ENCODE results near the gene JPH4.

The JPH4 gene

DNA sequence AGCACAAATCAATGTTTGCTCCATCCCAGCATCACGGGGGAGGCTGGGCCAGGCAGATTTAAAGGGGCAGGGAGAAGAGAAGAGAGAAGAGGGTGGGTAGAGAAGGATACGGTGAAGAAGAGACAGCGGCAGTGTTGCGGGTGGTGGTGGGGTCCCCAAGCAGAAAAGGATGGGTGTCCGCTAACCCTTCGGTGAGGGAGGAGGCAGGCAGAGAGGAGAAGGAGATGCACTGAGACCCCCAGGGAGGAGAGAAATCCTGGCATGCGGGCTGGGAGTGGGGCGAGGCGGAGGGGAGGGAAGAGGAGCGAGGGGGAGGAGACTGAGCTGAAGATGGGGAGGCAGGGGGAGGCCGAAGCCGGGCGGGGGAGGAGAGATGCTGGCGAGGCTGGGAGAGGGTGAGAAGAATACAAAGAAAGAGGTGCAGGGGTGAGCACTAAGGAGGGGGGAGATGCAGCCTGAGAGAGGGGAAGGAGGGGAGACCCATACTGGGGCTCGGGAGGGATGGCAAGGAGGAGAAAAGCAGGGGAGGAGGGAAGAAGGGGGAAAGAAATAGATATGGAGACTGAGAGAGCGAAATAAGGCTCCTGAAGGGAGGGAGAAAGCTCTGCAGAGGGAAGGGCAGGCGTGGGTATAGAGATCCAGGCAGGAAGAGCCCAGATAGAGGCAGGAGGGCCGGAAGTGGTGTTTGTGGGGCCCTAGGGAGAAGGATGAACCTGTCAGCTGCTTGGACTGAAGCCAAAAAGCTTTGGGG is at the start of gene JPH4:
TSS of gene JPH4 (minus strand) at position 231 of the 751 bp plus-strand sequence. CDS start 1,337 bp downstream, outside the sequence.
- no peak within 1 kb of the TSS for H3K4me3 ChIP-seq (replicated peaks; ENCODE audit: low read depth, low read length)
- DNase-seq (ENCODE audit: low read depth): no peak
- TF ChIP-seq, protein P1, sequence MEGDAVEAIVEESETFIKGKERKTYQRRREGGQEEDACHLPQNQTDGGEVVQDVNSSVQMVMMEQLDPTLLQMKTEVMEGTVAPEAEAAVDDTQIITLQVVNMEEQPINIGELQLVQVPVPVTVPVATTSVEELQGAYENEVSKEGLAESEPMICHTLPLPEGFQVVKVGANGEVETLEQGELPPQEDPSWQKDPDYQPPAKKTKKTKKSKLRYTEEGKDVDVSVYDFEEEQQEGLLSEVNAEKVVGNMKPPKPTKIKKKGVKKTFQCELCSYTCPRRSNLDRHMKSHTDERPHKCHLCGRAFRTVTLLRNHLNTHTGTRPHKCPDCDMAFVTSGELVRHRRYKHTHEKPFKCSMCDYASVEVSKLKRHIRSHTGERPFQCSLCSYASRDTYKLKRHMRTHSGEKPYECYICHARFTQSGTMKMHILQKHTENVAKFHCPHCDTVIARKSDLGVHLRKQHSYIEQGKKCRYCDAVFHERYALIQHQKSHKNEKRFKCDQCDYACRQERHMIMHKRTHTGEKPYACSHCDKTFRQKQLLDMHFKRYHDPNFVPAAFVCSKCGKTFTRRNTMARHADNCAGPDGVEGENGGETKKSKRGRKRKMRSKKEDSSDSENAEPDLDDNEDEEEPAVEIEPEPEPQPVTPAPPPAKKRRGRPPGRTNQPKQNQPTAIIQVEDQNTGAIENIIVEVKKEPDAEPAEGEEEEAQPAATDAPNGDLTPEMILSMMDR (IDR thresholded peaks at IDR 0.05; ENCODE audit: low read length, missing control alignments): no peak

DNA sequence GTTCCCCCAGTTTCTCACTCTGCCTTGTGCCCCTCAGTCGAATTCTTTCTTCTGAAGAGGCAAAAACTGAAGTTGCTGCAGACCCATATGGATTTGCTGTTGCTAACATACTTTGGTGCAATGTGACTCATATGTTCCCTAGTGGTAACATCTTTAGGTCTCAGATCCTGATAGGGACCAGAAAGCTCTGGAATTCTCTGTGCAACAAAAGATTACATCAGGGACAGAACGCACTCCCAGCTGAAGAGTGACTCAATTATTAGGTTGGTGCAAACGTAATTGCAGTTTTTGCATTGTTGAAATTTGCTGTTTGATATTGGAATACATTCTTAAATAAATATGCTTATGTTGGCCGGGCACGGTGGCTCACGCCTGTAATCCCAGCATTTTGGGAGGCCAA is 49.4 kb upstream of the JPH4 start:
- TF ChIP-seq, protein P1 (IDR thresholded peaks at IDR 0.05; ENCODE audit: low read length, missing control alignments): no peak
- DNase-seq (ENCODE audit: low read depth): no peak

DNA sequence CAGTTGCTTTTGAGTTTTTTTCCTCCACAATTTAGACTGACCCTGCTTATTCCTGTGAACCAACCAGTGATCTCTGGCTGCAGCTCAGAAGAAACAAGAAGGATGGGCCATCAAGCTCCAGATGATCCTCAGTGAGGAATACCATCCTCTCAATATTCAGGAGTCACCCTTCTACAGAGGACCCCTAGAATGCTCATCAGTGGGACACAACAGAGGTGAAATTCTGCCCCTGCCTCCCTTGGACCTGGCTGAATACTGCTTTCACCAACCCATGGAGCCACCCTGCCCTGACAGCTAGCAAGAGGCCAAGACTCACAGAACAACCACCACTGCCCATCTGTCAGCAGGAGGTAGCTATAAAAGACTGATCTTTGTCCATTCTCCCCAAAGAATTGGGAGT is 48.4 kb upstream of the JPH4 start:
- TF ChIP-seq, protein P1 (IDR thresholded peaks at IDR 0.05; ENCODE audit: low read length, missing control alignments): no peak
- H3K4me3 ChIP-seq (replicated peaks; ENCODE audit: low read depth, low read length): no peak overlapping the region
- no peak for DNase-seq (ENCODE audit: low read depth)

More for the DNA sequence above, 49.4 kb upstream of the JPH4 start:
- no peak overlapping the region for H3K4me3 ChIP-seq (replicated peaks; ENCODE audit: low read depth, low read length)

DNA sequence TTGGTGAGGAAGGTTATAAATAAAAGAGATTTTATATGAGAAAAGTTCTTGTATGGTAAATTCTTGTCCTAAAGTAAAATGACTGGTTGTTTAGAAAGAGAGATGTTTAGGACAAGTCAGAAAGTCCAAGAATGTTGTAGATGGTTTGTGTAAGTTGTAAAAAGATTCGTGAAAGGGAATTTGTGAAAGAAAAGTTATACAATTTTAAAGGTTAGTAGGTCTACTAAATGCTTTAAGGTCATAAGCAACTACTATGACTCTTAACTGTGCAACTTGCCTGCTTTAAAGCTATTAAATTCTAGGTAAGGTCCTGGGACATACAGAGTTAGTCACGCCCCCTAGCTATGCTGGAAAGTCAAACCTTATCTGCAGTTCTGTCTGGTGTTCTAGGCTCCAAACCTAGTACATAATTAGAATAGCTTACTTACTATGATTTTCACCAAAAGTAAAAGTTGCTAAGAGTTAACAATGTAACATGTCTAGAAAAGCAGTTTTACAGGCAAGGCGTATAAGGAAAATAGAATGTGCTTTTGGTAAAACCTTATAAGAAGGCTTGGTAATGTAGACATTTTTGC is 46.3 kb upstream of the JPH4 start:
- TF ChIP-seq, protein P1 (IDR thresholded peaks at IDR 0.05; ENCODE audit: low read length, missing control alignments): no peak
- no peak for DNase-seq (ENCODE audit: low read depth)
- no peak overlapping the region for H3K4me3 ChIP-seq (replicated peaks; ENCODE audit: low read depth, low read length)

DNA sequence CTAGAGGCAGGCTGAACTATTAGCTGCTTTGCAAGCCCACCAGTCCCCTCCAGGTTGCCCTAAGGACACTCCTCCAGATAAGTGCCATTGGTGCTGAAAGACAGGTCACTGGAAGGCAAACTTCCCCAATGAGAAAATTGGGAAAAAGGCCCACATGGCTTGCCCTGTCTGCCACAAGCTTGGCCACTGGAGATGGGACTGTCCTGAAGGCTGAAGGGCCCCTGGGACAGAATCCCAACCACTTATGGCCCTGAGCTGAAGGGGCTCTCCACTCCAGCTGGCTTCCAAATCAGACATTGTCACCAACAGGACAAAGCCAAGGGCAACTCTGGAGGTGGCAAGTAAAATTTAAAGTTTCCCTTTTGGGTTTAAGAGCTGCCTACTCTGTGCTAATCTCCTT is 45.4 kb upstream of the JPH4 start:
- TF ChIP-seq, protein P1 (IDR thresholded peaks at IDR 0.05; ENCODE audit: low read length, missing control alignments): no peak
- no peak overlapping the region for H3K4me3 ChIP-seq (replicated peaks; ENCODE audit: low read depth, low read length)
- DNase-seq (ENCODE audit: low read depth): no peak

DNA sequence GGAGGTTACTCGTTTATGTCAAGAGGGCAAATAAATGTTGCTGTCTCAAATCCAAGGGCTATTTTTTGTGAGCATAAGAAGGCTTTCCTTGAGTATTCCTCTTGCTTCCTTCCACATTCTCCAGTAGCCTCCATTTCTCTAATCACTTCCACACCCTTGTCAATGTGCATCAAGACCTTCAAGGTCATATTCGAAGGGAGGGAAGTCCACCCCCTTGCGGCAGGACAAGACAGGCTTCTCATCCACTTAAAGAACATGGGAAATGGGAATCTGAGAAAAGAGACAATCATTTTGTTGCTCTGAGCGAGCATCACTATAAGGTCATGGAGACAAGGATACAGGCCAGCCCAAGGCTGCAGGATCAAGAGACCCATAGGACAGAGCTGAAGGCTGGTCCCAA is 44.4 kb upstream of the JPH4 start:
- no peak for DNase-seq (ENCODE audit: low read depth)
- TF ChIP-seq, protein P1 (IDR thresholded peaks at IDR 0.05; ENCODE audit: low read length, missing control alignments): no peak
- H3K4me3 ChIP-seq (replicated peaks; ENCODE audit: low read depth, low read length): no peak overlapping the region
